Lower leg skin (tissue), 4 donors: ENCODE results near the gene CLDN9. TPM values are rescaled to one million over a fixed set of nuclear protein-coding genes. Genes with fewer than 3 reads are reported as not detected.

Experiments
- DNase-seq, 2 donors: peaks; one replicate each; pipeline ENCODE4 v3.0.0-alpha.2; 2019; ENCODE audit warnings: low spot score in 2 of 2
- H3K4me3 ChIP-seq: fragments of 200-600 bp; sonication (generic); 2 replicates; pipeline ENCODE4 v1.5.1; 2017; ENCODE audit warnings: mild to moderate bottlenecking, low read depth; ENCODE audit not compliant: poor library complexity, severe bottlenecking
- POLR2A ChIP-seq, 2 donors: fragments of 450-650 bp; IDR thresholded peaks; one replicate each; pipeline ENCODE4 v1.6.1; 2016 to 2017; ENCODE audit warnings: antibody characterized with exemption in 2 of 2, mild to moderate bottlenecking in 1 of 2, moderate library complexity in 1 of 2
- WGBS, 2 donors: methylation state at CpG; one replicate each; pipeline ENCODE4 v1.1.5; 2018; 5-methylcytosine and 5-hydroxymethylcytosine counted together
- intact Hi-C: fragments of 100-400 bp; cut with DNase I; formaldehyde crosslinking; loops from one replicate; pipeline ENCODE4 v1.15.0; 2023; ENCODE audit warnings: low total_unique reads
- total RNA-seq, 4 donors: library from RNA; depleted of rRNA; stranded (reverse); fragments of >200 nt; gene quantifications; one replicate each; pipeline ENCODE4 v1.1.0, GENCODE V29; 2016
- TF ChIP-seq, protein P1 (sequence below), 3 donors: fragments of 450-650 bp; IDR thresholded peaks; one replicate each; pipeline ENCODE4 v1.5.1; 2016; ENCODE audit warnings: antibody characterized with exemption in 3 of 3, mild to moderate bottlenecking in 3 of 3, moderate library complexity in 2 of 3

The CLDN9 gene
- total RNA-seq, 4 donors from 2014 or later, result 0.15 to 0.23 TPM; not detected in 2

DNA sequence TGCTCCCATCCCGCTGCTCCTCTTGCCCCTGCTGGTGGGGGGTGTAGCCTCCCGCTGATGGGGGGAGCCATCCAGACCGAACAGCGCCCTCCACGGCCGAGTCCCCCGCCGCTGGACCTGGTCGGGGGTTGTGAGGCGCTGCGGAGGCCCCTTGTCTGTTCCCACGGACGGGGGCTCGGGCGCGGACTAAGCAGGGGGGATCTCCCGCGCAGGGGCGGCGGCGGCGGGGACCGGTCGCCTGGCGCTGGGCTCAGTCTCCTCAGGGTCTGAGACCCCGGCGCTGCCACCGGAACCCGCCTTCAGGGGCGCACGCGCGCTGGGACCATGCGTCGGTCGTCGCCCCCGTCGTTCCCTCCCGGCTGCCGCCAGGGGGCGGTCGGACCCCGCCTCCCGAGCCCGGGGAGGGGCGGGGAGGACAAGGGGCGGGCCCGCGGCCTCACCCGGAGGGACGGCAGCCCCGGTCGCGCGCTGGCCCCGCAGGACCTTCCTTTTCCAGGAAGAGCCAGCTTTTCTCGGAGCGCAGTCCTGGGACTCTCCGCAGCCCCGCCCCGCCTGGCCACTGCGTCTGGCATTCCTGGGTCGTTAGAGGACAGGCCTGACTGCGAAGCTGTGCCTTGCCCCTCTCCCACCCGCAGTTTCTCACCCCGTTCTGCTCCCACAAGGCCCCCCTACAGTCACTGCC lies 46.5 kb downstream of the CLDN9 start:
- peak overlapping the region; percentile 50 for H3K4me3 ChIP-seq
- WGBS, 2 donors, result 0 to 1% methylated on average over 14 to 27 of the region's 67 CpGs
- peak; percentile 67 to 96 for DNase-seq
- intact Hi-C loops, result no loop called here
- TF ChIP-seq, protein P1, sequence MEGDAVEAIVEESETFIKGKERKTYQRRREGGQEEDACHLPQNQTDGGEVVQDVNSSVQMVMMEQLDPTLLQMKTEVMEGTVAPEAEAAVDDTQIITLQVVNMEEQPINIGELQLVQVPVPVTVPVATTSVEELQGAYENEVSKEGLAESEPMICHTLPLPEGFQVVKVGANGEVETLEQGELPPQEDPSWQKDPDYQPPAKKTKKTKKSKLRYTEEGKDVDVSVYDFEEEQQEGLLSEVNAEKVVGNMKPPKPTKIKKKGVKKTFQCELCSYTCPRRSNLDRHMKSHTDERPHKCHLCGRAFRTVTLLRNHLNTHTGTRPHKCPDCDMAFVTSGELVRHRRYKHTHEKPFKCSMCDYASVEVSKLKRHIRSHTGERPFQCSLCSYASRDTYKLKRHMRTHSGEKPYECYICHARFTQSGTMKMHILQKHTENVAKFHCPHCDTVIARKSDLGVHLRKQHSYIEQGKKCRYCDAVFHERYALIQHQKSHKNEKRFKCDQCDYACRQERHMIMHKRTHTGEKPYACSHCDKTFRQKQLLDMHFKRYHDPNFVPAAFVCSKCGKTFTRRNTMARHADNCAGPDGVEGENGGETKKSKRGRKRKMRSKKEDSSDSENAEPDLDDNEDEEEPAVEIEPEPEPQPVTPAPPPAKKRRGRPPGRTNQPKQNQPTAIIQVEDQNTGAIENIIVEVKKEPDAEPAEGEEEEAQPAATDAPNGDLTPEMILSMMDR (IDR thresholded peaks at IDR 0.05), result no peak
- no peak for TF ChIP-seq POLR2A (IDR thresholded peaks at IDR 0.05)

DNA sequence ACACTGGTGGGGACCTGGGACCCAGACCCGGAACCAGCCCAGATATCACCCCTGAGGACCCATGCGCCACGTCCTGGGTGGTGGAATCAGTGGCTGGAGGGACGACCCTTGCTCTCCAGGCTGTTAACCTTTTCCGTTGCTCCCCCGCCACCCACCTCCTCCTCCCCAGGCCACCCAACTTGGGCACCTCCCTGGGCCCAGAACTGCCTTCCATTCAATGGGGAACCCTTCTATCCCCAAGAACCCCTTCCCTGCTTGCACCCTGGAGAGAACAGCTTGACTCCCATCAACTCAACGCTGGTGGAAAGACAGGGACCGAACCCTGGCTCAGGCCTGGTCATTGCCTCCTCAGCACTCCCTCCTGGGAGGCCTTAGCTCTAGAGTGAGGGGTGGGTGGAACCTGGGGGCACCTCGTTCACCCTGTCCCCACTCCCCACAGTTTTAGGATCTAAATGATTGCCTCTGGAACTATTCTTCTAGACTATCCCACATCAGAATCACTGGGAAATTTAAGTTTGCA lies 47.1 kb downstream of the CLDN9 start:
- TF ChIP-seq, protein P1 (IDR thresholded peaks at IDR 0.05), result no peak
- no peak for TF ChIP-seq POLR2A (IDR thresholded peaks at IDR 0.05)
- intact Hi-C loops, result no loop called here
- no peak for DNase-seq
- peak overlapping the region; percentile 22 for H3K4me3 ChIP-seq
- 54 to 57% methylated on average over 8 to 9 of the region's 9 CpGs for WGBS, 2 donors

DNA sequence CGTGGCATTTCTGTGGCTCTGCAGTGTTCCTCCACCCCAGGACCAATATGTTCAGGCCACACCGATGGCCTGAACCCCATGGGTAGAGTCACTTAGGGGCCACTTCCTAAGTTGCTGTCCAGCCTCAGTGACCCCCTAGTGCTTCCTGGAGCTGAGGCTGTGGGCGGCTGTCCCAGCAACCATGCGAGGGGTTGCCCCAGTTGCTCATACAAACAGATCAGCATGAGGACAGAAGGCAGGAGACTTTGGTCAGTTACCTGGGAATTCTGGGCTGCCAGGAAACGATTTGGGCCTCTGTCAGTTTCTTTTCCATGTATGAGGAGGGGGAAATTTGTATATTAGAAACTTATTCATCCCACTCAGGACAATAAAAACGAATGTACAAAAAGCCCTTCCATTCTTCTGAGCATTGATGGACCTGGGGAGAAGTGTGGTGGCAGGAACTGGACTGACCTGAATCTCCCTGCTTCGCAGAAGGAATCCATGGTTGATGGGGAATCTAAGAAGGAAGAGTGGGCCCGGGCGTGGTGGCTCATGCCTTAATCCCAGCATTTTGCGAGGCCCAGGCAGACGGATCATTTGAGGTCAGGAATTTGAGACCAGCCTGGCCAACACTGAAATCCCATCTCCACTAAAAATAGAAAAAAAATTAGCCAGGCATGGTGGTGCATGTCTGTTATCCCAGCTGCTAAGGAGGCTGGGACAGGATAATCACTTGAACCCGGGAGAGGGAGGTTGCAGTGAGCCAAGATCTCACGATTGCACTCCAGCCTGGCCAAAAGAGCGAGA lies 47.8 kb downstream of the CLDN9 start:
- WGBS, 2 donors, result 76 to 85% methylated on average over 14 of the region's 14 CpGs
- TF ChIP-seq, protein P1 (IDR thresholded peaks at IDR 0.05), result no peak
- TF ChIP-seq POLR2A (IDR thresholded peaks at IDR 0.05), result no peak
- no peak overlapping the region for H3K4me3 ChIP-seq
- intact Hi-C loops, result no loop called here
- no peak for DNase-seq

DNA sequence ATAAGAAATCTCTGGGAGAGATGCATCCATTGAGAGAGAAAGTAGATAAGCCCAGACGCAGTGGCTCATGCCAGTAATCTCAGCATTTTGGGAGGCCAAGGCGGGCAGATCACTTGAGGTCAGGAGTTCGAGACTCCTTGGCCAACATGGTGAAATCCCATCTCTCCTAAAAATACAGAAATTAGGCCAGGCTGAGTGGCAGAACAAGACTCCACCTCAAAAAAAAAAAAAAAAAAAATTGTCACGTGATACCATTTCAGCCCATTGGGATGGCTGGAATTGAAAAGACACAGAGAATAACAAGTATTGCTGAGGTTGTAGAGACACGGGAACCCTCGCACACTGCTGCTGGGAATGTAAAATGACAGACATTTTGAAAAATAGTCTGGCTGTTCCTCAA lies 49.8 kb downstream of the CLDN9 start:
- intact Hi-C loops, result no loop called here
- WGBS, 2 donors, result 91 to 92% methylated on average over 6 of the region's 6 CpGs
- no peak for DNase-seq

DNA sequence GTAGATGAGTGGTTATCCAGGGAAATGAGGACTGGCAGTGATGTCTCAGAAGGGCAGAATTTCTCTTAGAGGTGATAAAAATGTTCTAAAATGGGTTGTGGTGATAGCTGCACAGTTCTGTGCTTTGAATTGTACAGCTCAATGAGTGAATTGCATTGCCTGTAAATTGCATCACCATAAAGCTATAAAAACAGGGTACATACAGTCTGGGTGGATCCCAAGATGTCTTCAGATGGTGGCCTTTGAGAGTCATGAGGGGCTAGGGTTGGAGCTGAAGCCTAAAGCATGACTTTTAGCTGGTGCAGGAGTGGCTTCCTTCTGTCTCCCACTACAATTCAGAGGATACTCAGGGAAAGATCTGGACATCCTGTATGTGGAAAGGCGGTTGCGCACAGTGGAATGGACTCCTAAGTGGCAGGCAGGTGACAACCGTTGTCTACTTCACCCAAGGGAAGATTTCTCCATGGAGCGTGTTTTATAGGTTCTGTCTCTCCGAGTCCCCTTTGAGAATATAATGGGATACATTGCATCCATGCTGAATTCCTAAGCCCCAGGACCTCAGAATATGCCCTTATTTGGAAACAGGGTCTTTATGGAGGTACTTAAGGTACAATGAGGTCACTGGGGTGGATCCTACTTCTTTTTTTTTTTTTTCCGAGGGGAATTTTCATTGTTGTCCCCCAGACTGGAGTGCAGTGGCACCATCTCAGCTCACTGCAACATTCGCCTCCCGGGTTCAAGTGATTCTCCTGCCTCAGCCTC lies 51.1 kb downstream of the CLDN9 start:
- WGBS, 2 donors, result 96 to 97% methylated on average over 8 of the region's 8 CpGs
- TF ChIP-seq, protein P1 (IDR thresholded peaks at IDR 0.05), result no peak
- TF ChIP-seq POLR2A (IDR thresholded peaks at IDR 0.05), result no peak
- DNase-seq, result no peak
- intact Hi-C loops, result no loop called here
- no peak overlapping the region for H3K4me3 ChIP-seq

More for the DNA sequence above, 49.8 kb downstream of the CLDN9 start:
- H3K4me3 ChIP-seq, result no peak overlapping the region
- TF ChIP-seq POLR2A (IDR thresholded peaks at IDR 0.05), result no peak
- TF ChIP-seq, protein P1 (IDR thresholded peaks at IDR 0.05), result no peak

Other genes starting within 250 kb of the CLDN9 start
- gene ELOB, start 235.6 kb upstream of the CLDN9 start, total RNA-seq, result 1,000 to 10,000 TPM in 1 of 4 donors, 100 to 1,000 TPM in 3; 244 to 2,128 (median 328) TPM
- not detected for gene PRSS33, start 225.4 kb upstream of the CLDN9 start, total RNA-seq
- not detected for gene PRSS41, start 214.5 kb upstream of the CLDN9 start, total RNA-seq
- under 1 TPM in 1 of 4 donors, not detected in 3; 0.63 TPM for gene PRSS21, start 195.7 kb upstream of the CLDN9 start, total RNA-seq
- gene ZG16B, start 182.6 kb upstream of the CLDN9 start, total RNA-seq, result 10 to 100 TPM in 3 of 4 donors, 1 to 10 TPM in 1; 5.6 to 67.9 (median 19.4) TPM
- gene PRSS22, start 154.8 kb upstream of the CLDN9 start, total RNA-seq, result 1 to 10 TPM; 2.3 to 6.7 (median 4.6) TPM
- gene FLYWCH2, start 129.7 kb upstream of the CLDN9 start, total RNA-seq, result 10 to 100 TPM; 36.4 to 44.6 (median 40.3) TPM
- 10 to 100 TPM; 36.9 to 61.4 (median 46.0) TPM for gene FLYWCH1, start 101.0 kb upstream of the CLDN9 start, total RNA-seq
- 1 to 10 TPM; 1.9 to 3.8 (median 2.5) TPM for gene KREMEN2, start 48.6 kb upstream of the CLDN9 start, total RNA-seq
- gene PAQR4, start 43.6 kb upstream of the CLDN9 start, total RNA-seq, result 10 to 100 TPM in 2 of 4 donors, 1 to 10 TPM in 2; 6.2 to 17.9 (median 10.6) TPM
- gene PKMYT1, start 32.5 kb upstream of the CLDN9 start, total RNA-seq, result 1 to 10 TPM; 3.0 to 7.4 (median 3.9) TPM
- not detected for gene CLDN6, start 5.3 kb downstream of the CLDN9 start, total RNA-seq
- gene TNFRSF12A, start 7.4 kb downstream of the CLDN9 start, total RNA-seq, result 10 to 100 TPM; 11.7 to 60.0 (median 23.6) TPM
- gene HCFC1R1, start 11.0 kb downstream of the CLDN9 start, total RNA-seq, result 10 to 100 TPM; 27.5 to 41.5 (median 31.9) TPM
- gene THOC6, start 11.1 kb downstream of the CLDN9 start, total RNA-seq, result 10 to 100 TPM; 13.2 to 22.1 (median 20.1) TPM
- gene BICDL2, start 24.0 kb downstream of the CLDN9 start, total RNA-seq, result 100 to 1,000 TPM in 3 of 4 donors, 10 to 100 TPM in 1; 87.2 to 115 (median 106) TPM
- gene MMP25, start 33.6 kb downstream of the CLDN9 start, total RNA-seq, result under 1 TPM in 3 of 4 donors, not detected in 1; 0.30 to 0.81 (median 0.49) TPM
- 1 to 10 TPM in 3 of 4 donors, under 1 TPM in 1; 0.80 to 7.2 (median 5.1) TPM for gene IL32, start 52.7 kb downstream of the CLDN9 start, total RNA-seq
- gene ZSCAN10, start 86.4 kb downstream of the CLDN9 start, total RNA-seq, result not detected
- gene ZNF205, start 99.7 kb downstream of the CLDN9 start, total RNA-seq, result 10 to 100 TPM; 15.1 to 25.3 (median 18.5) TPM
- gene ZNF213, start 122.1 kb downstream of the CLDN9 start, total RNA-seq, result 10 to 100 TPM; 10.7 to 18.0 (median 14.6) TPM
- gene OR1F1, start 175.3 kb downstream of the CLDN9 start, total RNA-seq, result not detected
- 1 to 10 TPM; 2.2 to 5.7 (median 3.9) TPM for gene ZNF200, start 222.2 kb downstream of the CLDN9 start, total RNA-seq
- 1 to 10 TPM in 2 of 4 donors, under 1 TPM in 2; 0.80 to 3.3 (median 1.8) TPM for gene MEFV, start 243.7 kb downstream of the CLDN9 start, total RNA-seq